GM23338 (cell line): ENCODE data around the gene CCDC90B.

ENCODE experiments used
- EZH2phosphoT487 ChIP-seq: fragments of 200-600 bp; sonication (generic); IDR thresholded peaks from one replicate; pipeline ENCODE4 v1.8.1; 2018; ENCODE audit warnings: antibody characterized with exemption; ENCODE audit not compliant: unreplicated experiment
- POLR2AphosphoS5 ChIP-seq: IDR thresholded peaks from 2 replicates; pipeline ENCODE4 v1.6.1; 2016; ENCODE audit warnings: antibody characterized with exemption, low read depth
- TF ChIP-seq, protein P1 (sequence below), 2 experiments: fragments of 200-600 bp in 1 of 2; sonication (generic) in 1 of 2; conservative IDR thresholded peaks; 2 replicates each; pipeline versions ENCODE4 v1.5.1 to v1.6.1; 2016 to 2017; ENCODE audit warnings: antibody characterized with exemption in 2 of 2, low read depth in 2 of 2, mild to moderate bottlenecking in 2 of 2, moderate library complexity in 1 of 2

DNA sequence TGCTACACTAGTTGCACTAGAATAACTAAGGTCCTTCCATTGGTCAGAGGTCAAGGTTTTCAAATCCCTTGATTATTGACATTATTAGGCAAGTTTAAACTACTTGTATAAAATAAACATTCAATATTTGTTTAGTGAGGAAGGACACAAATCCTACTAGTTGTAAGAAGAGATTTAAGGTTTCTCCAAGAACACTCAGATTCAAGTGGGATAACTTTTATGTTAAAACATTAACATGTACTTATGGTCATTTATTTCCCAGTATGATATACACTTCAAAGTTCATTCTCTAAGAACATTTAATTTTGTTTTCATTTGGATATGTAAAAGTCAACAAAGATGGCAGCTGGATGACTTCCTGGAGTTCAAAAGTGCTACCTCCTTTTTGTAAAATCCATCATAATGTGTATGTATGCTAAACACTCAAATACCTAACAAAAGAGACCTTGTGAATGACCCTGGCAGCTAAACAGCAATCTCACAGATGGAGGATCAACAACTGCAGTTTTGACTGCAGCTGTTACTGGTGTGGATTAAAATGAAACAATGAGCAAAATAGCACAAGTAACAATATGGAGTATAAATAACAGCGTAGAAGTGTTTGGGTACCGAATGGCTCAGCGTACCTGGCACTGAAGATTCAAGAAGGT is 1.5 kb downstream of the CCDC90B start:
- TF ChIP-seq POLR2AphosphoS5 (no peak), EZH2phosphoT487 (no peak)
- TF ChIP-seq, protein P1, sequence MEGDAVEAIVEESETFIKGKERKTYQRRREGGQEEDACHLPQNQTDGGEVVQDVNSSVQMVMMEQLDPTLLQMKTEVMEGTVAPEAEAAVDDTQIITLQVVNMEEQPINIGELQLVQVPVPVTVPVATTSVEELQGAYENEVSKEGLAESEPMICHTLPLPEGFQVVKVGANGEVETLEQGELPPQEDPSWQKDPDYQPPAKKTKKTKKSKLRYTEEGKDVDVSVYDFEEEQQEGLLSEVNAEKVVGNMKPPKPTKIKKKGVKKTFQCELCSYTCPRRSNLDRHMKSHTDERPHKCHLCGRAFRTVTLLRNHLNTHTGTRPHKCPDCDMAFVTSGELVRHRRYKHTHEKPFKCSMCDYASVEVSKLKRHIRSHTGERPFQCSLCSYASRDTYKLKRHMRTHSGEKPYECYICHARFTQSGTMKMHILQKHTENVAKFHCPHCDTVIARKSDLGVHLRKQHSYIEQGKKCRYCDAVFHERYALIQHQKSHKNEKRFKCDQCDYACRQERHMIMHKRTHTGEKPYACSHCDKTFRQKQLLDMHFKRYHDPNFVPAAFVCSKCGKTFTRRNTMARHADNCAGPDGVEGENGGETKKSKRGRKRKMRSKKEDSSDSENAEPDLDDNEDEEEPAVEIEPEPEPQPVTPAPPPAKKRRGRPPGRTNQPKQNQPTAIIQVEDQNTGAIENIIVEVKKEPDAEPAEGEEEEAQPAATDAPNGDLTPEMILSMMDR (conservative IDR thresholded peaks at IDR 0.05; ENCODE audit: low read depth in 2 of 2), result no peak
